GM13976 (cell line): ENCODE measurements around the gene CHST10.

Experiments used
- DNase-seq: peaks from one replicate; pipeline ENCODE4 v3.0.0; 2012; ENCODE audit warnings: low spot score
- CTCF ChIP-seq: IDR thresholded peaks from 2 replicates; pipeline ENCODE4 v1.5.1; 2012; ENCODE audit warnings: borderline replicate concordance, mild to moderate bottlenecking; ENCODE audit not compliant: insufficient read depth; ENCODE audit errors: extremely low read depth, missing control alignments, control extremely low read depth
- in situ Hi-C: fragments of 300-500 bp; cut with MboI; formaldehyde crosslinking; loops from one replicate; pipeline ENCODE4 v1.12.0; 2022; ENCODE audit warnings: low sequenced_read_pairs, mixed read lengths, inconsistent platforms; ENCODE audit not compliant: unreplicated experiment

CHST10 gene

GRCh38 chr2:100446696-100447095, 29.2 kb upstream of the CHST10 start:
- no peak for DNase-seq
- no peak for TF ChIP-seq CTCF
- in situ Hi-C loops, result loop anchor here (25.0 kb wide), 1 partner anchor 541 kb away; no protein-coding TSS in a partner anchor

- in situ Hi-C loops, result loop anchor here (25.0 kb wide), 1 partner anchor 550 kb away; no protein-coding TSS in a partner anchor
- TF ChIP-seq CTCF, result no peak
These were observed 20.3 kb upstream of the CHST10 start for GRCh38 chr2:100437751-100438150.

GRCh38 chr2:100429726-100430125, 12.3 kb upstream of the CHST10 start:
- no peak for TF ChIP-seq CTCF
- no peak for DNase-seq
- in situ Hi-C loops, result loop anchor here (25.0 kb wide), 1 partner anchor 558 kb away; no protein-coding TSS in a partner anchor

More at GRCh38 chr2:100437751-100438150, 20.3 kb upstream of the CHST10 start:
- DNase-seq, result no peak

GRCh38 chr2:100427627-100428258, 10.3 kb upstream of the CHST10 start:
- TF ChIP-seq CTCF, result peak; percentile 28
- in situ Hi-C loops, result loop anchor here (25.0 kb wide), 1 partner anchor 560 kb away; no protein-coding TSS in a partner anchor
- DNase-seq, result peak; percentile 57

- TF ChIP-seq CTCF, result no peak
- in situ Hi-C loops, result loop anchor here (25.0 kb wide), 1 partner anchor 560 kb away; no protein-coding TSS in a partner anchor
- DNase-seq, result no peak
These were observed 9.6 kb upstream of the CHST10 start for GRCh38 chr2:100427111-100427510.

- no peak for DNase-seq
- no peak for TF ChIP-seq CTCF
- in situ Hi-C loops, result loop anchor here (25.0 kb wide), 1 partner anchor 561 kb away; no protein-coding TSS in a partner anchor
These were observed 8.9 kb upstream of the CHST10 start for GRCh38 chr2:100426384-100426720.
